GM19467 (cell line): ENCODE data around the gene ZDHHC20.

Experiments used
- ATAC-seq: cut with Tn5 transposase; IDR thresholded peaks from one replicate; pipeline ENCODE4 v1.9.1; 2021; ENCODE audit warnings: mild to moderate bottlenecking, moderate library complexity; ENCODE audit not compliant: unreplicated experiment

The ZDHHC20 gene

GRCh38 chr13:21328201-21328600 is 130.9 kb downstream of the ZDHHC20 start:
- no peak for ATAC-seq

GRCh38 chr13:21326155-21327031 is 132.7 kb downstream of the ZDHHC20 start:
- no peak for ATAC-seq

- no peak for ATAC-seq
Observed at GRCh38 chr13:21324803-21325202, 134.3 kb downstream of the ZDHHC20 start.

- no peak for ATAC-seq
Observed at GRCh38 chr13:21322988-21323387, 136.1 kb downstream of the ZDHHC20 start.
